Measurements from ENCODE around the gene CPN1. TPM values are rescaled to one million over a fixed set of nuclear protein-coding genes. Genes with fewer than 3 reads are reported as not detected.

The CPN1 gene
- total RNA-seq, 1 experiment from 2014 or later = not detected

DNA sequence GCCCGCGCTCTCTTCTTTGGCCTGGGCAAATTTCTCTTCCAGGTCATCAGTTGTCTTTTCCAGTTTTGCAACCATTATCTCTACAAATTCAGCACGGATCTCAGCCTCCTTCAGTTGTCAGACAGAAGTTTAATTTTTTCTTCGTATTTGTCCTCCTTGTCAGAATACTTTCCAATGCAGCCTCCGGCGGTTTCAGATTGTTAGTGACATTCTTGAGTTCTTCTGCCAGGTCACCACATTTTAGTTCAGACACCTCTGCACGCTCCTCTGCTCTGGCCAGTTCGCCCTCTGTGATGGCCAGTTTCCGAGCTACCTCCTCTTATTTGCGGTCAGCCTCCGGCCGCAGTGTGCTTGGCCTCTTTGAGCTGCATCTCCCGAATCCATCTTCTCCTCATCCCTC, 32.8 kb upstream of the CPN1 start:
- Histone ChIP-seq H3K9ac (ENCODE audit: extremely low read depth, insufficient read length, low read length) (no peak overlapping the region), H3K27me3 (ENCODE audit: insufficient read depth, low read length) (no peaks in the 10 kb centered on the region), H4K91ac (ENCODE audit: insufficient read length, low read depth, low read length) (no peak overlapping the region), H4K8ac (replicated peaks; ENCODE audit: insufficient read length, low read depth, low read length) (no peak overlapping the region), H3K79me2 (ENCODE audit: insufficient read depth, low read length) (no peaks in the 10 kb centered on the region), H2AK5ac (ENCODE audit: insufficient read length, low read length) (no peak overlapping the region), H3K23me2 (ENCODE audit: insufficient read length, low read depth, low read length, poor library complexity, severe bottlenecking) (no peaks in the 10 kb centered on the region), H3K79me1 (ENCODE audit: insufficient read depth, low read depth, low read length, poor library complexity, severe bottlenecking) (no peaks in the 10 kb centered on the region), H3K4ac (ENCODE audit: low read depth, low read length) (no peak overlapping the region), H2BK120ac (ENCODE audit: low read depth, low read length, poor library complexity, severe bottlenecking) (no peak overlapping the region), H3K23ac (ENCODE audit: insufficient read length, low read depth, low read length) (no peak overlapping the region), H3T11ph (ENCODE audit: low read length) (no peak overlapping the region), H3K27ac (ENCODE audit: insufficient read length, low read depth, low read length) (no peak overlapping the region), H2BK20ac (ENCODE audit: low read depth, low read length, poor library complexity, severe bottlenecking) (no peak overlapping the region), H3K56ac (ENCODE audit: insufficient read length, low read depth, low read length) (no peak overlapping the region), H4K20me1 (ENCODE audit: control insufficient read depth, insufficient read depth, insufficient read length) (no peaks in the 10 kb centered on the region), H2AFZ (ENCODE audit: low read length) (no peak overlapping the region), H4K5ac (ENCODE audit: insufficient read length, low read depth, low read length) (no peak overlapping the region), H3K18ac (ENCODE audit: insufficient read length, low read depth, low read length) (no peak overlapping the region), H3K14ac (ENCODE audit: insufficient read depth, low read length) (no peak overlapping the region), H2BK15ac (ENCODE audit: low read depth, low read length) (no peak overlapping the region), H3K9me3 (ENCODE audit: control insufficient read depth, low read depth, low read length) (no peaks in the 10 kb centered on the region), H3K4me1 (ENCODE audit: insufficient read depth, low read length) (no peaks in the 10 kb centered on the region), H3K4me2 (ENCODE audit: insufficient read depth, insufficient read length, low read length) (no peak overlapping the region), H2BK5ac (ENCODE audit: insufficient read length, low read length) (no peak overlapping the region), H2BK12ac (ENCODE audit: insufficient read length, low read depth, low read length) (no peak overlapping the region)
- TF ChIP-seq, protein P1, sequence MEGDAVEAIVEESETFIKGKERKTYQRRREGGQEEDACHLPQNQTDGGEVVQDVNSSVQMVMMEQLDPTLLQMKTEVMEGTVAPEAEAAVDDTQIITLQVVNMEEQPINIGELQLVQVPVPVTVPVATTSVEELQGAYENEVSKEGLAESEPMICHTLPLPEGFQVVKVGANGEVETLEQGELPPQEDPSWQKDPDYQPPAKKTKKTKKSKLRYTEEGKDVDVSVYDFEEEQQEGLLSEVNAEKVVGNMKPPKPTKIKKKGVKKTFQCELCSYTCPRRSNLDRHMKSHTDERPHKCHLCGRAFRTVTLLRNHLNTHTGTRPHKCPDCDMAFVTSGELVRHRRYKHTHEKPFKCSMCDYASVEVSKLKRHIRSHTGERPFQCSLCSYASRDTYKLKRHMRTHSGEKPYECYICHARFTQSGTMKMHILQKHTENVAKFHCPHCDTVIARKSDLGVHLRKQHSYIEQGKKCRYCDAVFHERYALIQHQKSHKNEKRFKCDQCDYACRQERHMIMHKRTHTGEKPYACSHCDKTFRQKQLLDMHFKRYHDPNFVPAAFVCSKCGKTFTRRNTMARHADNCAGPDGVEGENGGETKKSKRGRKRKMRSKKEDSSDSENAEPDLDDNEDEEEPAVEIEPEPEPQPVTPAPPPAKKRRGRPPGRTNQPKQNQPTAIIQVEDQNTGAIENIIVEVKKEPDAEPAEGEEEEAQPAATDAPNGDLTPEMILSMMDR (conservative IDR thresholded peaks at IDR 0.05) = no peak
- H3K4me1 Mint-ChIP-seq = peaks cover 6 to 9% of the 10 kb centered on the region in 2 experiments
- no peaks in the 10 kb centered on the region for H3K9me3 Mint-ChIP-seq
- H3K36me3 Mint-ChIP-seq (ENCODE audit: insufficient read depth in 1 of 3, low read depth in 3 of 3) = no peaks in the 10 kb centered on the region
- WGBS (ENCODE audit: extremely low coverage, insufficient read length, low lambda C conversion rate) = no CpG with 5 or more reads among the region's 13 CpGs
- no peak for DNase-seq
- H3K27me3 Mint-ChIP-seq (ENCODE audit: low read depth) = no peaks in the 10 kb centered on the region
- peak overlapping the region in 1 of 3 experiments; percentile 29; a peak in 1 of 7 replicates for H3K27ac Mint-ChIP-seq
- H3K4me3 Mint-ChIP-seq = no peak overlapping the region
